ENCODE data around the gene CYP2W1.

CYP2W1 gene

GRCh38 chr7:982511-983003 is 424 bp upstream of the CYP2W1 start:
- no peak for DNase-seq

GRCh38 chr7:983616-984071 is 663 bp downstream of the CYP2W1 start:
- no peak for DNase-seq

- DNase-seq, result no peak
These were observed 1.6 kb downstream of the CYP2W1 start for GRCh38 chr7:984361-985126.

DNA sequence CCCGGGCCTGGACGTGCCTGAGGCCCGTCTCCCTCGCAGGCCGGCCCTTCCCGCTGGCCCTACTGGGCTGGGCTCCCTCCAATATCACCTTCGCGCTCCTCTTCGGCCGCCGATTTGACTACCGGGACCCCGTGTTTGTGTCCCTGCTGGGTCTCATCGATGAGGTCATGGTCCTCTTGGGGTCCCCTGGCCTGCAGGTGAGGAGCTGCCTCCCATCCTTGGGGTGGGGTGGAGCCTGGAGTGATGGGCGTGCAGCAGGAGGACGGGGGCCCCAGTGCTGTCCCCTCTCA is 2.1 kb downstream of the CYP2W1 start:
- no peak for DNase-seq

DNA sequence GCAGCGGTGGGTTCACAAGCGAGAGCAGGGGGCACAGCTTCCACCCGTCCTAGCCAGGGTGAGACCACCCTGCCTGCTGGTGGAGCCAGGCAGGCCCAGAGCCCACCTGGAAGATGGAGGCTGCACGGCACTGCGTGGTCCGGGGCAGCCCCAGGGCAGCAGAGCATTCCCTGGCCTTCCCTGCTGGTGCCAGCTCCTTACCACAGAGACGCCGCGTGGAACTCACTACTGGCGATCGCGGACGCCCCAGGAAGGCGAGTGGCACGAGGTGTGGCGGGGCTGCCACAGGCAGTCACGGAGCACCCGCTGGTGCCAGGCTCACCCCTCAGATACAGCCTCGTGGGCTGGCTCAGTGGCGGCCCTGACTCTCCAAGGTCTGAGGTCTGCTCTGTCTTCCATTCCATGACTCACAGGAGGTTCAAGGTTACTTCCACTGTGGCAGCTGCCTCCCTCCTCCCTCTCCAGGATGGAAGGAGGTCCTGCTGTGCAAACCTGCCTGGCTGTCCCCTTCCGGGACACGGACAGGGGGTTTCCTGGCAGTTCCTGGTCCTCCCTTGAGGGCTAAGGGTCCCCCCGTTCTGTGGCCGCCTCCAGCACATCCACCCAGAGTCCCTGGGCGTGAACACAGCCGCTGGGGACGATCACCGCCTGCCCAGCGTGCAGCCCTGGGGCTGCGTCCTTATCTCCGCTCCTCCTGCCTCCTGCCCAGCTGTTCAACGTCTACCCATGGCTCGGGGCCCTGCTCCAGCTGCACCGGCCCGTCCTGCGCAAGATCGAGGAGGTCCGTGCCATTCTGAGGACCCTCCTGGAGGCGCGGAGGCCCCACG is 3.1 kb downstream of the CYP2W1 start:
- no peak for DNase-seq

DNA sequence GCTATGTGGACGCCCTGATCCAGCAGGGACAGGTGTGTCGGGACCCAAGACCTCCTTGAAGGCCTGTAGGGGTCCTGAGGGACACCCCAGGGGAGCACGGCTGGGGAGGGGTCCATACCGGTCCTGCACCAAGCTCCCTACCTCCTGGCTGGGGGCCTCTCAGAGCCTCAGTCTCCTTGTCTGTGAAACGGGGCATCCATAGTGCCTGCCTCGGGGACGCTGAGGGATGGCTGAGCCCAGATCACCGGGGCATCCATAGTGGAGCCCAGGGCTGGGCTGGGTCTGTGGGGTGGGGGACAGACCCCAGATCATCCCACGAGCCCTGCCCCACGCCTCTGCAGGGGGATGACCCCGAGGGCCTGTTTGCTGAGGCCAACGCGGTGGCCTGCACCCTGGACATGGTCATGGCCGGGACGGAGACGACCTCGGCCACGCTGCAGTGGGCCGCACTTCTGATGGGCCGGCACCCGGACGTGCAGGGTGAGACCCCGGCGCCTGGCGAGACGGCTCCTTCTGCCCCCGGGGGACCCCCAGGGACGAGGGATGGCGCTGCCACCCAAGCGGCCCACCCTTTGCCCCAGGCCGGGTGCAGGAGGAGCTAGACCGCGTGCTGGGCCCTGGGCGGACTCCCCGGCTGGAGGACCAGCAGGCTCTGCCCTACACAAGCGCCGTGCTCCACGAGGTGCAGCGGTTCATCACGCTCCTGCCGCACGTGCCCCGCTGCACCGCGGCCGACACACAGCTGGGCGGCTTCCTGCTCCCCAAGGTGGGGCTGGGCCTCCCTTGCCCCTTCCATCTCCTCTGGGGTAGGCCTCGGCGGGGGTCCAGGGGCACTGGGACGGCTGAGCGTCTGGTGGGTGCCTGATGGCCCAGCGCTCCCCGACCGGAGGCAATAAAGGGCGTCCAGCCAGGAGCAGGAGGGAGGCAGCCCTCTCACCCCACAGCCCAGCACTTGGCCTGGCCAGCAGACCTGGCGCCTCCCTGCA is 4.1 kb downstream of the CYP2W1 start:
- no peak for DNase-seq

DNA sequence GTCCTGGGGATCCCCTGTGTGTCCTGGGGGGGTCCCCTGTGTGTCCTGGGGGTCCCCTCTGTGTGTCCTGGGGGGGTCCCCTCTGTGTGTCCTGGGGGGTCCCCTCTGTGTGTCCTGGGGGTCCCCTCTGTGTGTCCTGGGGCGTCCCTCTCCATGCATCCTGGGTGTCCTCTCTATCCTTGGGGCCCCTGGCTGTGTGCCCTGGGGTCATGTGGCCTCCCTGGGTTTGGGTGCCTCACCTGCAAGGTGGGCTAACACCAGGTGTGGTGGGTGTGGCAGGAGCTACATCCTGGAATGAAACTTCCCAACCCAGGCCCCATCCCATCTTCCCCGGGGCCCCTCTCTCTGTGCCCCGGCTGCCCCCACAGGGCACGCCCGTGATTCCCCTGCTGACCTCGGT is 4.9 kb downstream of the CYP2W1 start:
- DNase-seq, result no peak

- no peak for DNase-seq
These were observed 5.5 kb downstream of the CYP2W1 start for GRCh38 chr7:988426-988911.

DNA sequence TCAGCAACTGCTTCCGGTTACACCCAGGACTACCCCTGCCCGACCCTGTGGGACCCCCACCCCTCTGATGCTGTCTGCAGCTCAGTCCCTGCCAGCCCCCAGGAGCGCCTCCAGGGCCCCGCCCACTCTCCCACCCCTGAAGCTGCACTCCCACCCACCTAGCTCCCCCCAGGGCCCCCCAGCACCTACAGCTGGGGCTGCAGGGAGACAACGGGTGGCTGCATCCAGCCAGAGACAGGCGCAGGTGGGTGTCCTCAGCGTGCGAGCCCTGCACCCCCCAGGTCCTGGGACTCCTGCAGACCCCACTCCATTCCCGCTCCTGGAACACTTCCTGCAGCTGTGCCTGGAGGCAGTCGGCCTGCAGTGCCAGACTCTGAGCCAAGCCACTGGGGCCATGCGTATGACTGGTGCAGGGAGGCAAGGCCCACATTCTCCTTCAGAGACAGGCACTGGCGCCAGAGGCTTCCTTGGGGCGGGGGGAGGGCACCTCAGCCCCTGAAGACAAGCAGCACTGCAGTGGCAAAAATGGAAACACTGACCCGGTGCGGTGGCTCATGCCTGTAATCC is 6.1 kb downstream of the CYP2W1 start:
- DNase-seq, result no peak

DNA sequence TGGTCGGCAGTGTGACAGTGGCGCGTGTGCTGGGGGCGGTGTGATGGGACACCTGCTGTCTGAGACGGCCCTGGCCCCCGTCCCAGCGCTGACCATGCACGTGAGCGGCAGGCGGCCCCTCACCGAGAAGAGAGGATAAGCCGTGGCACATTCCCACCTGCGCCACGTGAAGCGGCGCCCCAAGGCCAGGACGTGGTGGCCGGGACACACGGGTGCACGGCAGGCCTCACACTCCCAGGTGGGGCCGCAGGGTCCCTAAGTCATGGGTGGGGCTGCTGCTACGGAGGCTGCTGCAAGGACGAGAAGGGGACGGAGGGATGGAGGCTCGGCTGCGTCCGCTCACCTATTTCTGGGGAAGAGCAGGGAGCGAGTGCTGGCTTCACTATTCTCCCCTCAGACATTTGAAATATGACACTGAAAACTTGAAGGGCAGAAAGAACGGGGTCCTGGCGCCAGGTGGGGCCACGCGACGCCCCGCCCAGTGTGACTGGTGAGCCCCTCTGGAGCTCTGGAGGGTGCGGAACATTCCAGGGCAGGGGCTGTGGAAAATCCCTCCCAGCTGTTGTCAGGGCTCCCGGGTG is 7.5 kb downstream of the CYP2W1 start:
- no peak for DNase-seq

GRCh38 chr7:990933-991728 is 8.2 kb downstream of the CYP2W1 start:
- no peak for DNase-seq

GRCh38 chr7:991729-992656 is 9.0 kb downstream of the CYP2W1 start:
- no peak for DNase-seq

GRCh38 chr7:992709-993607 is 10.0 kb downstream of the CYP2W1 start:
- peak; percentile 93 to 94 for DNase-seq

- no peak for DNase-seq
These were observed 11.8 kb downstream of the CYP2W1 start for GRCh38 chr7:994592-995308.

GRCh38 chr7:995571-995970 is 12.6 kb downstream of the CYP2W1 start:
- DNase-seq, result no peak

DNA sequence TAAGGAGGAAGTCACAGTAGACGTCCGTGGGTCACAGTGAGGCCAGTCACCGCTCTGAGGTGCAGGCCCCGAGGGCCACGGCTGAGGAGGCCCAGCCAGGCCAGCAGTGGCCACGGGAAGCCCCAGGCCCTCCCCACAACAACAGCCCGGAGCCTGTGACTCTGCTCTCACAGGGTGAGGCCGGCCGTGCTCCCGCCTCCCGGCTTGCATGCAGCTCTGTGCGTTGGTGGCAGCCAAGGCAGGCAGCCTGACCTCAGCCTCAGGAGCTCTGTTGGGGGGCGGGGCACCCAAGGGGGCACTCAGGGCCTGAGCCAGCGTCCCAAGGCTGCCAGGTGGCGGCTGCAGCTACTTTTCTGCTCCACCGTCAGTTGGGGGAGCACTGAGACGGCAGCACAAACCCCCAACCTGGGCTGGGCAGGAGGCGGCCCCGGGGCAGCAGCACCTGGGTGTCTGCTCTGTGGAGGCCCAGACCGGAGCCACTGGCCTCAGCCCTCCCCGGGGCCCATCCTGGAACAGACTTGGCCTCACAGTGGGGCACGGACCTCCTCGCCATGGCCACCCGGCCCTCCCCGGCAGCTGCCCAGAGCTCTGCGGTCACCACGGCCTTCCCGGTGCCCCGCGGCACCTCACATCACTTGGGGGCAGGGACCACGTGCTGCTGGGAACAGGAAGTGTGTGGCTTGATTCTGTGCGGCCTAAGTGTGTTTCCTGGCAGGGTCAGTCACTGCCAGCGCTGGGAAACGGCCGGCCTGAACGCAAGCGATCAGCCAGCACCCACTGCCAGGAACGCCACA is 13.3 kb downstream of the CYP2W1 start:
- DNase-seq, result no peak

Data from activated CD4-positive, alpha-beta T cell treated with anti-CD3 and anti-CD28 coated beads, Interleukin-2, amount 50 U/mL, for 4 hours (primary cell).